H54 (cell line): ENCODE measurements around the gene BCAR3.

Experiments
- DNase-seq: peaks from one replicate; pipeline ENCODE4 v3.0.0; 2011; ENCODE audit warnings: low spot score, mixed read lengths; ENCODE audit not compliant: insufficient read length
- FAIRE-seq: peaks from 3 replicates; lab custom pipeline; 2011; peaks lifted over from hg19 to GRCh38; lab: Jason Lieb, UNC
- POLR2A ChIP-seq: IDR thresholded peaks from 2 replicates; pipeline ENCODE4 v1.6.1; 2011; ENCODE audit warnings: low read depth, mild to moderate bottlenecking, low read length

BCAR3 gene

GRCh38 chr1:93690341-93690740 is 8.7 kb upstream of the BCAR3 start:
- no peak for DNase-seq
- FAIRE-seq: no peak
- no peak for TF ChIP-seq POLR2A

- TF ChIP-seq POLR2A: no peak
- DNase-seq (no peak), FAIRE-seq (no peak)
Observed at GRCh38 chr1:93689521-93690223, 8.0 kb upstream of the BCAR3 start.

GRCh38 chr1:93687542-93687941 is 5.9 kb upstream of the BCAR3 start:
- FAIRE-seq: no peak
- no peak for TF ChIP-seq POLR2A
- no peak for DNase-seq

- DNase-seq (no peak), FAIRE-seq (no peak)
- TF ChIP-seq POLR2A: no peak
Observed at GRCh38 chr1:93686504-93687250, 5.0 kb upstream of the BCAR3 start.

- FAIRE-seq: no peak
- no peak for DNase-seq
- no peak for TF ChIP-seq POLR2A
Observed at GRCh38 chr1:93685918-93686317, 4.3 kb upstream of the BCAR3 start.

- no peak for TF ChIP-seq POLR2A
- FAIRE-seq (no peak), DNase-seq (no peak)
Observed at GRCh38 chr1:93683234-93683633, 1.6 kb upstream of the BCAR3 start.

GRCh38 chr1:93681989-93682412 is 364 bp upstream of the BCAR3 start:
- FAIRE-seq (no peak), DNase-seq (no peak)
- TF ChIP-seq POLR2A: no peak

GRCh38 chr1:93680420-93681100 is 1.1 kb downstream of the BCAR3 start:
- DNase-seq (peak; percentile 62), FAIRE-seq (peak; percentile 33)
- TF ChIP-seq POLR2A: peak; percentile 42; the same call in 1 of the 2 replicates

- DNase-seq: no peak
- no peak for TF ChIP-seq POLR2A
Observed at GRCh38 chr1:93680076-93680419, 1.6 kb downstream of the BCAR3 start.

GRCh38 chr1:93679546-93679945 is 2.1 kb downstream of the BCAR3 start:
- FAIRE-seq (no peak), DNase-seq (no peak)
- no peak for TF ChIP-seq POLR2A

More at GRCh38 chr1:93680076-93680419, 1.6 kb downstream of the BCAR3 start:
- FAIRE-seq: peak; percentile 20

- FAIRE-seq (no peak), DNase-seq (no peak)
- no peak for TF ChIP-seq POLR2A
Observed at GRCh38 chr1:93678946-93679480, 2.6 kb downstream of the BCAR3 start.

- DNase-seq (no peak), FAIRE-seq (no peak)
- TF ChIP-seq POLR2A: no peak
Observed at GRCh38 chr1:93678491-93678890, 3.1 kb downstream of the BCAR3 start.

GRCh38 chr1:93677729-93678128 is 3.9 kb downstream of the BCAR3 start:
- FAIRE-seq: no peak
- DNase-seq: no peak
- no peak for TF ChIP-seq POLR2A

- FAIRE-seq (no peak), DNase-seq (no peak)
- TF ChIP-seq POLR2A: no peak
Observed at GRCh38 chr1:93676427-93676826, 5.2 kb downstream of the BCAR3 start.

GRCh38 chr1:93675931-93676330 is 5.7 kb downstream of the BCAR3 start:
- DNase-seq (no peak), FAIRE-seq (no peak)
- no peak for TF ChIP-seq POLR2A
